Stimulated activated CD4-positive, alpha-beta T cell treated with anti-CD3 and anti-CD28 coated beads, Interleukin-1b, Interleukin-23, amount 100 ng/mL, for 24 hours (primary cell): ENCODE measurements around the gene CTU2.
A peak's percentile ranks its signal among the peaks of the same experiment; 100 is the strongest.

Experiments
- DNase-seq, 4 experiments: peaks; one replicate each; pipeline ENCODE4 v3.0.0-alpha.2; 2020; ENCODE audit warnings: low read depth in 4 of 4, low spot score in 1 of 4

The CTU2 gene

GRCh38 chr16:88681084-88681680 lies 25.1 kb upstream of the CTU2 start:
- peak in 1 of 4 experiments; percentile 52 for DNase-seq

- DNase-seq: peak in 1 of 4 experiments; percentile 64
These were observed 24.4 kb upstream of the CTU2 start for GRCh38 chr16:88681709-88682451.

GRCh38 chr16:88684569-88685155 lies 21.6 kb upstream of the CTU2 start:
- no peak for DNase-seq

- peak in 1 of 4 experiments; percentile 65 for DNase-seq
These were observed 20.9 kb upstream of the CTU2 start for GRCh38 chr16:88685156-88686061.

GRCh38 chr16:88686062-88686438 lies 20.3 kb upstream of the CTU2 start:
- no peak for DNase-seq

GRCh38 chr16:88686439-88687253 lies 19.7 kb upstream of the CTU2 start, which contains the start of gene SNAI3:
SNAI3 (minus strand) TSS chr16:88686507; CDS start chr16:88686406, 101 bp downstream.
- peak; percentile 50 to 82 (median 67) for DNase-seq

- no peak for DNase-seq
These were observed 19.1 kb upstream of the CTU2 start for GRCh38 chr16:88687254-88687576.

GRCh38 chr16:88687676-88688012 lies 18.7 kb upstream of the CTU2 start:
- DNase-seq: no peak

GRCh38 chr16:88688013-88688778 lies 18.1 kb upstream of the CTU2 start:
- no peak for DNase-seq

GRCh38 chr16:88690341-88691128 lies 15.8 kb upstream of the CTU2 start:
- no peak for DNase-seq

- DNase-seq: no peak
These were observed 15.0 kb upstream of the CTU2 start for GRCh38 chr16:88691129-88691813.

GRCh38 chr16:88691924-88692560 lies 14.3 kb upstream of the CTU2 start:
- no peak for DNase-seq

GRCh38 chr16:88692861-88693260 lies 13.4 kb upstream of the CTU2 start:
- no peak for DNase-seq

GRCh38 chr16:88693420-88694177 lies 12.7 kb upstream of the CTU2 start:
- no peak for DNase-seq

GRCh38 chr16:88694221-88695087 lies 11.8 kb upstream of the CTU2 start:
- DNase-seq: no peak

GRCh38 chr16:88695218-88695617 lies 11.1 kb upstream of the CTU2 start:
- no peak for DNase-seq
